Endothelial cell of umbilical vein (primary cell): ENCODE results near the gene PPFIA3. TPM values are rescaled to one million over a fixed set of nuclear protein-coding genes. Genes with fewer than 3 reads are reported as not detected.
A peak's percentile ranks its signal among the peaks of the same experiment; 100 is the strongest.

ENCODE experiments used
- BruUV-seq: library from RNA; stranded (reverse); fragments of 400-500 nt; replicated peaks from 2 replicates; lab custom pipeline; 2021; lab: Mats Ljungman, UMichigan
- CTCF ChIA-PET: fragments of 300-600, 350-600 bp; sonication (Branson Sonifier 250); formaldehyde crosslinking; loops from one replicate; lab custom pipeline; 2021; ENCODE audit warnings: antibody characterized with exemption, inconsistent platforms; lab: Charles Lee
- POLR2A ChIA-PET: fragments of 300-600, 350-600 bp; sonication (Branson Sonifier 250); formaldehyde crosslinking; loops from one replicate; lab custom pipeline; 2021; ENCODE audit warnings: antibody characterized with exemption, inconsistent platforms; lab: Charles Lee
- DNase-seq: peaks from one replicate; pipeline ENCODE4 v3.0.0-alpha.2; 2011; ENCODE audit warnings: low read depth, low spot score
- FAIRE-seq: peaks from 2 replicates; lab custom pipeline; 2011; peaks lifted over from hg19 to GRCh38; lab: Jason Lieb, UNC
- H2AFZ ChIP-seq: 2 replicates; pipeline ENCODE4 v1.6.0; 2012; ENCODE audit warnings: low read depth, low read length, control low read depth, inconsistent platforms
- H3K27ac ChIP-seq: 2 replicates; pipeline ENCODE4 v1.5.1; 2011; ENCODE audit warnings: low read depth, mild to moderate bottlenecking, control low read depth, low read length, moderate library complexity; ENCODE audit not compliant: insufficient read depth
- H3K27me3 ChIP-seq, 2 experiments: 2 replicates each; pipeline versions ENCODE4 v1.6.0 to v1.6.1; 2011; ENCODE audit warnings: low read length in 2 of 2, mixed read lengths in 1 of 2; ENCODE audit not compliant: control insufficient read depth in 2 of 2, insufficient read depth in 2 of 2
- H3K36me3 ChIP-seq, 2 experiments: 2 replicates in 1 of 2; 3 replicates in 1 of 2; pipeline ENCODE4 v1.5.1; 2011; ENCODE audit warnings: low read length in 2 of 2, mild to moderate bottlenecking in 1 of 2, moderate library complexity in 1 of 2; ENCODE audit not compliant: control insufficient read depth in 2 of 2, insufficient read depth in 2 of 2; ENCODE audit errors: extremely low read depth in 1 of 2
- H3K4me1 ChIP-seq: 3 replicates; pipeline ENCODE4 v1.5.1; 2011; ENCODE audit warnings: mild to moderate bottlenecking, low read length; ENCODE audit not compliant: control insufficient read depth, insufficient read depth; ENCODE audit errors: extremely low read depth
- H3K4me2 ChIP-seq: 2 replicates; pipeline ENCODE4 v1.6.1; 2011; ENCODE audit warnings: low read length, control low read depth, mixed read lengths; ENCODE audit not compliant: insufficient read depth
- H3K4me3 ChIP-seq, 3 experiments: fragments of 200-600 bp in 1 of 3; sonication (generic), shearing (Covaris generic) in 1 of 3; replicated peaks in 1 of 3; 2 replicates each; pipeline ENCODE4 v1.5.1; 2011 to 2016; ENCODE audit warnings: control low read depth in 3 of 3, low read length in 3 of 3, mild to moderate bottlenecking in 2 of 3, inconsistent platforms in 1 of 3, low read depth in 1 of 3, moderate library complexity in 1 of 3; ENCODE audit not compliant: insufficient read depth in 1 of 3
- H3K79me2 ChIP-seq: 2 replicates; pipeline ENCODE4 v1.6.0; 2012; ENCODE audit warnings: low read length, inconsistent platforms; ENCODE audit not compliant: control insufficient read depth, insufficient read depth
- H3K9ac ChIP-seq: replicated peaks from 2 replicates; pipeline ENCODE3; 2011; ENCODE audit warnings: low read length, control low read depth; ENCODE audit not compliant: insufficient read depth; ENCODE audit errors: extremely low read depth
- H3K9me1 ChIP-seq: replicated peaks from 3 replicates; pipeline ENCODE4 v1.6.0; 2011; ENCODE audit warnings: mild to moderate bottlenecking, low read length; ENCODE audit not compliant: control insufficient read depth, insufficient read depth; ENCODE audit errors: extremely low read depth
- H3K9me3 ChIP-seq: replicated peaks from 2 replicates; pipeline ENCODE4 v1.5.1; 2012; ENCODE audit warnings: low read length, inconsistent platforms; ENCODE audit not compliant: control insufficient read depth, insufficient read depth
- H4K20me1 ChIP-seq: replicated peaks from 2 replicates; pipeline ENCODE3; 2011; ENCODE audit warnings: mild to moderate bottlenecking, low read length; ENCODE audit not compliant: control insufficient read depth, insufficient read depth; ENCODE audit errors: extremely low read depth
- EZH2 ChIP-seq: IDR thresholded peaks from 2 replicates; pipeline ENCODE4 v1.6.1; 2012; ENCODE audit warnings: borderline replicate concordance, low read depth, mild to moderate bottlenecking, moderate library complexity, low read length, inconsistent platforms; ENCODE audit not compliant: severe bottlenecking
- FOS ChIP-seq: IDR thresholded peaks from 2 replicates; pipeline ENCODE4 v1.6.1; 2011; ENCODE audit warnings: mild to moderate bottlenecking, low read length, moderate library complexity, borderline replicate concordance; ENCODE audit not compliant: insufficient read depth
- POLR2A ChIP-seq: IDR thresholded peaks from 2 replicates; pipeline ENCODE4 v1.6.1; 2012; ENCODE audit warnings: low read depth, mild to moderate bottlenecking, control low read depth, low read length
- POLR2AphosphoS5 ChIP-seq: IDR thresholded peaks from 2 replicates; pipeline ENCODE4 v1.6.1; 2012; ENCODE audit warnings: low read depth, mild to moderate bottlenecking, control low read depth, low read length, moderate library complexity; ENCODE audit not compliant: insufficient read depth
- dilution Hi-C: fragments of 300-500 bp; cut with MboI; formaldehyde crosslinking; loops from one replicate; pipeline ENCODE4 v1.15.0; 2019; ENCODE audit warnings: low sequenced_read_pairs; ENCODE audit not compliant: extremely low pct_ligation_motif_present
- intact Hi-C: fragments of 100-400 bp; cut with micrococcal nuclease; formaldehyde crosslinking; loops from one replicate; pipeline ENCODE4 v1.10.0; 2022
- polyA plus RNA-seq, 4 experiments: library from polyadenylated mRNA; depleted of rRNA in 3 of 4; stranded (reverse) in 3 of 4; unstranded in 1 of 4; fragments of >200 nt; gene quantifications; 2 replicates each; pipeline versions ENCODE4 v1.2.1 to v1.2.3, GENCODE V29; 2011 to 2012; ENCODE audit warnings: missing spikeins in 1 of 4
- total RNA-seq: library from RNA; stranded (reverse); gene quantifications from 2 replicates; pipeline ENCODE4 v1.2.3, GENCODE V29; 2021
- TF ChIP-seq, protein P1 (sequence below), 2 donors: IDR thresholded peaks; 1 replicate in 1 of 2; 2 replicates in 1 of 2; pipeline ENCODE4 v1.5.1; 2011; ENCODE audit warnings: low read length in 2 of 2, mild to moderate bottlenecking in 2 of 2, moderate library complexity in 2 of 2, control low read depth in 1 of 2, inconsistent platforms in 1 of 2, low read depth in 1 of 2; ENCODE audit not compliant: insufficient read depth in 1 of 2; ENCODE audit errors: extremely low read depth in 1 of 2

Gene PPFIA3
- total and polyA plus RNA-seq, 2 donors (not counting 3 experiments of a cell fraction or from before 2014, with no cell fraction given), result 1.3 to 2.0 TPM

DNA sequence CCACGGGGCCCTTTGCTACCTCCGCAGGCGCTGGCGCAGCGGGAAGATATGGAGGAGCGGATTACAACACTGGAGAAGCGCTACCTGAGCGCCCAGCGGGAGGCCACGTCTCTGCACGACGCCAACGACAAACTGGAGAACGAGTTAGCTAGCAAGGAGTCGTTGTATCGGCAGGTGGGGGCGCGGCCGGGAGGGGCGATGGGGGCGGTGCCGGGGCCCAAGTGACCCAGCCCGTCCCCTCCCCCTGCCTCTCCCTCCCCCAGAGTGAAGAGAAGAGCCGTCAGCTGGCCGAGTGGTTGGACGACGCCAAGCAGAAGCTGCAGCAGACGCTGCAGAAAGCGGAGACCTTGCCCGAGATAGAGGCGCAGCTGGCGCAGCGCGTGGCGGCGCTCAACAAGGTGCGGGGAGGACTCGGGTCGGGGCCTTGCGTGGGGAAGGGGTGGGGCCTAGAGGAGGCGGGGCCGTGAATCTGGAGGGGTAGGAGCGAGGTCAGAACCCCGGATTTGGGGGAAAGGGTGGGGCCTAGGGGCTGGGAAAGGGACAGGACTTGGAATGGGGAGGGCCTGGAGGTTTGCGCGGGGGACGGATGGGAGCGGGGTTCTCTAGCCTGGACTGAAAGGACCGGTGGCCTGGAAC, 13.7 kb downstream of the PPFIA3 start:
- Histone ChIP-seq H3K27ac (no peak overlapping the region), H2AFZ (no peak overlapping the region), H3K9me3 (no peaks in the 10 kb centered on the region), H3K9me1 (no peaks in the 10 kb centered on the region), H3K9ac (no peak overlapping the region), H4K20me1 (no peaks in the 10 kb centered on the region), H3K27me3 (peaks cover 0 to 7% of the 10 kb centered on the region in 2 experiments), H3K4me1 (no peaks in the 10 kb centered on the region), H3K79me2 (no peaks in the 10 kb centered on the region), H3K4me2 (no peak overlapping the region), H3K36me3 (no peaks in the 10 kb centered on the region), H3K4me3 (no peak overlapping the region)
- dilution Hi-C loops (no loop called here), intact Hi-C loops (no loop called here)
- BruUV-seq, result no TSS peak
- TF ChIP-seq POLR2AphosphoS5 (no peak), FOS (no peak), EZH2 (no peak)
- DNase-seq, result no peak
- CTCF ChIA-PET, result interaction anchor here (0.6 to 5.2 kb wide), 12 partner anchors 8 to 140 kb away, joined by 3 to 35 read pairs (median 7); partner anchors contain the start of genes GYS1, LIN7B, PPFIA3 and RUVBL2
- POLR2A ChIA-PET, result interaction anchor here (0.6 to 1.2 kb wide), 2 partner anchors 9 to 66 kb away, joined by 3 to 5 read pairs; no protein-coding TSS in a partner anchor
- FAIRE-seq, result no peak

DNA sequence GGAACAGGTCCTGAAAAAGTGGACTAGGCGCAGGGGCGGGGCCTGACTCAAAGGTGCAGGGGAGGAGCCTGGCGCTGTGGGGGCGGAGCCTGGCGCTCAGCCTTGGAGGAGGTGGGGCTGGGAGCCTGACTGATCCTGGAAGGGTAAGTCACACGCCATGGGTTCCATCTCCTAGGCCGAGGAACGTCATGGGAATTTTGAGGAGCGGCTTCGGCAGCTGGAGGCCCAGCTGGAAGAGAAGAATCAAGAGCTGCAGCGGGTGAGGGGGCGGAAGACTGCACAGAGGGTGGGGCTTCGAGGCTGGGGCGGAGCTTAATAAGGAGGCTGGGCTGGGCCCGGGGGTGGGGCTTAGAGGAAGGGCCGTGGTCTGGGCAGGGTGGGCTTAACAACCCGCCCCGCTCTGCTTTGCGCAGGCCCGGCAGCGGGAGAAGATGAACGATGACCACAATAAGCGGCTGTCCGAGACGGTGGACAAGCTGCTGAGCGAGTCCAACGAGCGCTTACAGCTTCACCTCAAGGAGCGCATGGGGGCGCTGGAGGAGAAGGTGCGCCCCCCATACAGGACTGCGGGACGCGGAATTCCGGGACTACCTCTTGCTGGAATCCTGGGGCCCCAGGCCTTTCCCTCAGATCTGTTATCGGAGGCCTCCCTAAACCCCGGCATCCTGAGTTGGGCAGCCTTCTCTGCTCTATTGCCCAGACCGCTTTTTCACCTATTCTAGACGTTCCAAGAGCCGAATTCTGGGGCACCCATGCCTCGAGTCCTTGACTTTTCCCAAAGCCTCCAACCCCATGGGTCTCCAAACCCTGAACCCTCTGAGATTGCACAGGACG, 14.5 kb downstream of the PPFIA3 start:
- POLR2A ChIA-PET, result interaction anchor here (0.6 to 1.2 kb wide), 2 partner anchors 9 to 65 kb away, joined by 3 to 5 read pairs; no protein-coding TSS in a partner anchor
- Histone ChIP-seq H4K20me1 (no peaks in the 10 kb centered on the region), H3K9ac (no peak overlapping the region), H3K9me3 (no peaks in the 10 kb centered on the region), H3K27me3 (peaks cover 0 to 7% of the 10 kb centered on the region in 2 experiments), H3K4me3 (peak overlapping the region in 1 of 3 experiments; percentile 30), H3K4me1 (no peaks in the 10 kb centered on the region), H3K4me2 (peak overlapping the region; percentile 4), H3K79me2 (no peaks in the 10 kb centered on the region), H3K36me3 (no peaks in the 10 kb centered on the region), H2AFZ (peak overlapping the region; percentile 86), H3K27ac (no peak overlapping the region), H3K9me1 (no peaks in the 10 kb centered on the region)
- dilution Hi-C loops (no loop called here), intact Hi-C loops (no loop called here)
- BruUV-seq, result no TSS peak
- CTCF ChIA-PET, result interaction anchor here (0.8 to 5.2 kb wide), 11 partner anchors 9 to 141 kb away, joined by 3 to 35 read pairs (median 7); partner anchors contain the start of genes GYS1, LIN7B, PPFIA3 and RUVBL2
- FAIRE-seq, result no peak
- no peak for TF ChIP-seq POLR2A
- TF ChIP-seq, protein P1, sequence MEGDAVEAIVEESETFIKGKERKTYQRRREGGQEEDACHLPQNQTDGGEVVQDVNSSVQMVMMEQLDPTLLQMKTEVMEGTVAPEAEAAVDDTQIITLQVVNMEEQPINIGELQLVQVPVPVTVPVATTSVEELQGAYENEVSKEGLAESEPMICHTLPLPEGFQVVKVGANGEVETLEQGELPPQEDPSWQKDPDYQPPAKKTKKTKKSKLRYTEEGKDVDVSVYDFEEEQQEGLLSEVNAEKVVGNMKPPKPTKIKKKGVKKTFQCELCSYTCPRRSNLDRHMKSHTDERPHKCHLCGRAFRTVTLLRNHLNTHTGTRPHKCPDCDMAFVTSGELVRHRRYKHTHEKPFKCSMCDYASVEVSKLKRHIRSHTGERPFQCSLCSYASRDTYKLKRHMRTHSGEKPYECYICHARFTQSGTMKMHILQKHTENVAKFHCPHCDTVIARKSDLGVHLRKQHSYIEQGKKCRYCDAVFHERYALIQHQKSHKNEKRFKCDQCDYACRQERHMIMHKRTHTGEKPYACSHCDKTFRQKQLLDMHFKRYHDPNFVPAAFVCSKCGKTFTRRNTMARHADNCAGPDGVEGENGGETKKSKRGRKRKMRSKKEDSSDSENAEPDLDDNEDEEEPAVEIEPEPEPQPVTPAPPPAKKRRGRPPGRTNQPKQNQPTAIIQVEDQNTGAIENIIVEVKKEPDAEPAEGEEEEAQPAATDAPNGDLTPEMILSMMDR (IDR thresholded peaks at IDR 0.05; ENCODE audit: extremely low read depth in 1 of 2, insufficient read depth in 1 of 2, low read depth in 1 of 2, low read length in 2 of 2), result peak in 1 of 2 donors; percentile 6
- peak; percentile 54 for DNase-seq
